Ascending aorta (tissue), 2 donors: Measurements from ENCODE around the gene SMIM13. TPM values are rescaled to one million over a fixed set of nuclear protein-coding genes. Genes with fewer than 3 reads are reported as not detected.

Source experiments
- DNase-seq, 2 donors: peaks; one replicate each; pipeline ENCODE4 v3.0.0-alpha.2; 2019; ENCODE audit warnings: low spot score in 2 of 2
- H3K27ac ChIP-seq, 2 donors: fragments of 200-600 bp; sonication (generic); one replicate each; pipeline ENCODE4 v1.5.1; 2016 to 2017; ENCODE audit warnings: mild to moderate bottlenecking in 1 of 2
- H3K27me3 ChIP-seq: fragments of 200-600 bp; sonication (generic); one replicate; pipeline ENCODE4 v1.5.1; 2017
- H3K36me3 ChIP-seq, 2 donors: fragments of 200-600 bp; sonication (generic); one replicate each; pipeline ENCODE4 v1.5.1; 2016
- H3K4me1 ChIP-seq, 2 donors: fragments of 200-600 bp; sonication (generic); one replicate each; pipeline ENCODE4 v1.5.1; 2016 to 2017; ENCODE audit warnings: mild to moderate bottlenecking in 1 of 2
- H3K4me3 ChIP-seq, 2 donors: fragments of 200-600 bp; sonication (generic); one replicate each; pipeline ENCODE4 v1.5.1; 2016 to 2017; ENCODE audit warnings: mild to moderate bottlenecking in 1 of 2
- H3K9me3 ChIP-seq, 2 donors: fragments of 200-600 bp; sonication (generic); one replicate each; pipeline ENCODE4 v1.5.1; 2016
- CTCF ChIP-seq, 3 experiments: fragments of 200-600 bp in 2 of 3; fragments of 450-650 bp in 1 of 3; sonication (generic) in 2 of 3; IDR thresholded peaks; one replicate each; pipeline ENCODE4 v1.5.1; 2016 to 2019; ENCODE audit warnings: antibody characterized with exemption in 3 of 3, mild to moderate bottlenecking in 1 of 3, moderate library complexity in 1 of 3
- intact Hi-C: fragments of 100-400 bp; cut with DNase I; formaldehyde crosslinking; loops from one replicate; pipeline ENCODE4 v1.15.1; 2023
- total RNA-seq: library from RNA; depleted of rRNA; stranded (reverse); fragments of >200 nt; gene quantifications from one replicate; pipeline ENCODE4 v1.1.0, GENCODE V29; 2016

The SMIM13 gene
- total RNA-seq, 1 donor from 2014 or later: 2.3 TPM

DNA sequence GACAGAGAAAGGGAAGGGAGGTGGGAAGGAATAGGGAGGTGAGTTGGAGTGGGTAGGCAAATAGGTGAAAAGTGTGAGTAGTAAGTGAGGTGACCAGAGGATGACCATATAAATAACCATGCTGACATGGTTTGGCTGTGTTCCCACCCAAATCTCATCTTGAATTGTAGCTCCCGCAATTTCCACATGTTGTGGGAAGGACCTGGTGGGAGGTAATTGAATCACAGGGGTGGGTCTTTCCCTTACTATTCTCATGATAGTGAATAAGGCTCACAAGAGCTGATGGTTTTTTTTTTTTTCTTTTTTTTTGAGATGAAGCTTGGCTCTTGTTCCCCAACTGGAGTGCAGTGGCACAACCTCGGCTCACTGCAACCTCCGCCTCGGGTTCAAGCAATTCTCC is 21.5 kb upstream of the SMIM13 start:
- Histone ChIP-seq H3K4me1 (no peaks in the 10 kb centered on the region), H3K27ac (no peak overlapping the region), H3K27me3 (no peaks in the 10 kb centered on the region), H3K36me3 (no peaks in the 10 kb centered on the region), H3K9me3 (no peaks in the 10 kb centered on the region), H3K4me3 (no peak overlapping the region)
- DNase-seq: no peak
- intact Hi-C loops: no loop called here
- no peak for TF ChIP-seq CTCF (IDR thresholded peaks at IDR 0.05)

- Histone ChIP-seq H3K4me3 (no peak overlapping the region), H3K9me3 (no peaks in the 10 kb centered on the region), H3K27ac (no peak overlapping the region), H3K4me1 (no peaks in the 10 kb centered on the region), H3K36me3 (no peaks in the 10 kb centered on the region), H3K27me3 (no peaks in the 10 kb centered on the region)
- intact Hi-C loops: no loop called here
- no peak for DNase-seq
- TF ChIP-seq CTCF (IDR thresholded peaks at IDR 0.05): no peak
Observed at GRCh38 chr6:11076540-11076939, 17.1 kb upstream of the SMIM13 start.

GRCh38 chr6:11078266-11078665 is 15.4 kb upstream of the SMIM13 start:
- Histone ChIP-seq H3K27ac (no peak overlapping the region), H3K4me1 (no peaks in the 10 kb centered on the region), H3K36me3 (no peaks in the 10 kb centered on the region), H3K9me3 (no peaks in the 10 kb centered on the region), H3K27me3 (no peaks in the 10 kb centered on the region), H3K4me3 (no peak overlapping the region)
- DNase-seq: no peak
- intact Hi-C loops: no loop called here
- TF ChIP-seq CTCF (IDR thresholded peaks at IDR 0.05): no peak

GRCh38 chr6:11080296-11080695 is 13.3 kb upstream of the SMIM13 start:
- H3K27ac ChIP-seq: no peak overlapping the region
- no peak overlapping the region for H3K4me3 ChIP-seq
- H3K36me3 ChIP-seq: no peaks in the 10 kb centered on the region
- no peaks in the 10 kb centered on the region for H3K27me3 ChIP-seq
- no peak for TF ChIP-seq CTCF (IDR thresholded peaks at IDR 0.05)
- H3K4me1 ChIP-seq: no peaks in the 10 kb centered on the region
- intact Hi-C loops: no loop called here
- no peak for DNase-seq
- H3K9me3 ChIP-seq: no peaks in the 10 kb centered on the region

- Histone ChIP-seq H3K27ac (no peak overlapping the region), H3K27me3 (no peaks in the 10 kb centered on the region), H3K9me3 (no peaks in the 10 kb centered on the region), H3K36me3 (no peaks in the 10 kb centered on the region), H3K4me3 (no peak overlapping the region), H3K4me1 (no peaks in the 10 kb centered on the region)
- no peak for TF ChIP-seq CTCF (IDR thresholded peaks at IDR 0.05)
- no peak for DNase-seq
- intact Hi-C loops: no loop called here
Observed at GRCh38 chr6:11083491-11083890, 10.1 kb upstream of the SMIM13 start.

GRCh38 chr6:11083956-11084355 is 9.7 kb upstream of the SMIM13 start:
- Histone ChIP-seq H3K9me3 (no peaks in the 10 kb centered on the region), H3K36me3 (no peaks in the 10 kb centered on the region), H3K27ac (no peak overlapping the region), H3K4me1 (no peaks in the 10 kb centered on the region), H3K27me3 (no peaks in the 10 kb centered on the region), H3K4me3 (no peak overlapping the region)
- no peak for TF ChIP-seq CTCF (IDR thresholded peaks at IDR 0.05)
- intact Hi-C loops: no loop called here
- DNase-seq: no peak
